ENCODE measurements around the gene HSPA1B. TPM values are rescaled to one million over a fixed set of nuclear protein-coding genes. Genes with fewer than 3 reads are reported as not detected.
"Not testable (repeated sequence)": the region's sequence is repeated elsewhere in the genome, so short reads cannot be mapped to it uniquely, and the experiment has no call there.

The HSPA1B gene
- total RNA-seq, 1 donor from 2014 or later, result 132 TPM

- Mint-ChIP-seq H3K27me3 (no peaks in the 10 kb centered on the region), H3K4me3 (peak overlapping the region; percentile 52), H3K27ac (peak overlapping the region; percentile 69), H3K36me3 (no peaks in the 10 kb centered on the region), H3K4me1 (ENCODE audit: unreplicated experiment) (peaks cover 23% of the 10 kb centered on the region), H3K9me3 (no peaks in the 10 kb centered on the region)
- no peak for TF ChIP-seq CTCF (conservative IDR thresholded peaks at IDR 0.05)
- DNase-seq (ENCODE audit: extremely low spot score, unreplicated experiment), result no peak
Observed at GRCh38 chr6:31865205-31866118, 37.9 kb downstream of the HSPA1B start.

GRCh38 chr6:31868658-31868971 is 41.1 kb downstream of the HSPA1B start:
- H3K27ac Mint-ChIP-seq; DNase-seq (ENCODE audit: extremely low spot score, unreplicated experiment); H3K36me3 Mint-ChIP-seq; H3K27me3 Mint-ChIP-seq; H3K9me3 Mint-ChIP-seq; H3K4me3 Mint-ChIP-seq: not testable (repeated sequence)
- peaks cover 11% of the 10 kb centered on the region for H3K4me1 Mint-ChIP-seq (ENCODE audit: unreplicated experiment)

GRCh38 chr6:31869343-31869742 is 41.8 kb downstream of the HSPA1B start:
- no peaks in the 10 kb centered on the region for H3K9me3 Mint-ChIP-seq

GRCh38 chr6:31870385-31870921 is 42.9 kb downstream of the HSPA1B start:
- Mint-ChIP-seq H3K9me3 (no peaks in the 10 kb centered on the region), H3K27ac (no peak overlapping the region), H3K4me3 (no peak overlapping the region), H3K27me3 (no peaks in the 10 kb centered on the region), H3K4me1 (ENCODE audit: unreplicated experiment) (peaks cover 4% of the 10 kb centered on the region), H3K36me3 (no peaks in the 10 kb centered on the region)
- TF ChIP-seq CTCF (conservative IDR thresholded peaks at IDR 0.05), result no peak
- no peak for DNase-seq (ENCODE audit: extremely low spot score, unreplicated experiment)

More at GRCh38 chr6:31869343-31869742, 41.8 kb downstream of the HSPA1B start:
- Mint-ChIP-seq H3K27me3 (no peaks in the 10 kb centered on the region), H3K4me3 (no peak overlapping the region), H3K4me1 (ENCODE audit: unreplicated experiment) (peaks cover 9% of the 10 kb centered on the region), H3K27ac (no peak overlapping the region), H3K36me3 (no peaks in the 10 kb centered on the region)
- TF ChIP-seq CTCF (conservative IDR thresholded peaks at IDR 0.05), result no peak
- no peak for DNase-seq (ENCODE audit: extremely low spot score, unreplicated experiment)

GRCh38 chr6:31871046-31871659 is 43.6 kb downstream of the HSPA1B start:
- Mint-ChIP-seq H3K4me3 (no peak overlapping the region), H3K27me3 (no peaks in the 10 kb centered on the region), H3K27ac (peak overlapping the region; percentile 36), H3K4me1 (ENCODE audit: unreplicated experiment) (peaks cover 4% of the 10 kb centered on the region), H3K36me3 (no peaks in the 10 kb centered on the region), H3K9me3 (no peaks in the 10 kb centered on the region)
- DNase-seq (ENCODE audit: extremely low spot score, unreplicated experiment), result no peak
- TF ChIP-seq CTCF (conservative IDR thresholded peaks at IDR 0.05), result no peak

Measured in type B pancreatic cell (in vitro differentiated cells).